ENCODE results near the gene CYP2C9.

Gene CYP2C9

DNA sequence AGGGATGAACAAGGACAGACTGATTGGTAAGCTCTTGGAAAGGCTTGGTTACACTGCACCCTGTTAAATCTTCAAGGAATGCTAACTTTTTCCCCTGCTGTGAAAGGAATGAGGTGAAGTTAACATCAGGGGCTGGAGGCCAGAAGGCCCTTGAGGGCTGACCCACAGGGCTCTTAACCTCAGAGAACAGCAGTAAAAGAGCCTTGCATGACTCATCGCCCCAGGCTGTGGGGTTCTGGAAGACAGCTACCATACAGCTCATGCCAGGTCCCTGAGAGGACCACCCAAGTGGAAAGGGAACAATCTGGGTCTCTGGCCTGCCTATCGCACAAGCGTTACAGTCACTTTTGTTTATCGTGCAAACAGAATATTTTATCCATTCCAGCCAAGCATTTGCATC lies 54.4 kb downstream of the CYP2C9 start:
- no peaks in the 10 kb centered on the region for H3K36me3 ChIP-seq (ENCODE audit: control insufficient read depth, low read length)
- no peaks in the 10 kb centered on the region for H3K27me3 ChIP-seq (ENCODE audit: control insufficient read depth, low read length)
- no peak overlapping the region for H3K27ac ChIP-seq (ENCODE audit: low read depth, low read length)
- H3K4me3 ChIP-seq (ENCODE audit: low read length) = no peak overlapping the region
- no peaks in the 10 kb centered on the region for H4K20me1 ChIP-seq (ENCODE audit: control insufficient read depth, insufficient read depth, low read depth, low read length)
- no peak for TF ChIP-seq CTCF (IDR thresholded peaks at IDR 0.05; ENCODE audit: low read depth, low read length, poor library complexity, severe bottlenecking)
- no peak for TF ChIP-seq EZH2phosphoT487 (IDR thresholded peaks at IDR 0.05; ENCODE audit: borderline replicate concordance, low read length)
- H3K4me1 ChIP-seq (ENCODE audit: control insufficient read depth, low read length) = no peaks in the 10 kb centered on the region
- H3F3A ChIP-seq (ENCODE audit: control insufficient read depth, insufficient read depth) = no peaks in the 10 kb centered on the region
- H3K9me2 ChIP-seq (replicated peaks; ENCODE audit: control insufficient read depth, low read length) = no peaks in the 10 kb centered on the region
- H3K4me2 ChIP-seq (ENCODE audit: low read length) = no peak overlapping the region
- H3K9me3 ChIP-seq (ENCODE audit: control insufficient read depth, insufficient read depth, low read length) = peaks cover 10% of the 10 kb centered on the region
- no peaks in the 10 kb centered on the region for H3K79me2 ChIP-seq (ENCODE audit: control insufficient read depth, low read length)

DNA sequence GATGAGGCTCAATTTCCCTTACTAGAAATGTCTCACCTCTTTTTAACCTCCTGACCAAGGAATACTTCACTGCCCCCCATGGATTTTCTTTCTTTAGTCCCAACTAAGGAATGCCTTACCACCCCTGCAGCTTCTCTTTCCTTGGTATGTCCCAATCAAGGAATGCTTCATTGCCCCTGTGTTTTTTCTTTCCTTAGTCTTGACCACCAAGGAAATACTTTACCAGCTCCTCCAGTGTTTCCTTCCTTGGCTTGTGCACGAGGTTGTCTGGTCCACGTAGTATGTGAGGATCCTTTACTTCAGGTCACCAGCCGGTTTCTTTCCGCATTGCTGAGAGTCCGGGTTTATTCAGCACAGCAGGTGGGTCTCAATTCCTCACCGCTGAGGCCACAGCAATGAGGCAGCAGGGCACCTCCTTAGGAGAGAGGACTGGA lies 59.3 kb downstream of the CYP2C9 start:
- Histone ChIP-seq H4K20me1 (ENCODE audit: control insufficient read depth, insufficient read depth, low read depth, low read length) (no peaks in the 10 kb centered on the region), H3K27ac (ENCODE audit: low read depth, low read length) (no peak overlapping the region), H3K4me2 (ENCODE audit: low read length) (no peak overlapping the region), H3F3A (ENCODE audit: control insufficient read depth, insufficient read depth) (no peaks in the 10 kb centered on the region), H3K27me3 (ENCODE audit: control insufficient read depth, low read length) (no peaks in the 10 kb centered on the region), H3K9me2 (replicated peaks; ENCODE audit: control insufficient read depth, low read length) (no peaks in the 10 kb centered on the region), H3K4me1 (ENCODE audit: control insufficient read depth, low read length) (no peaks in the 10 kb centered on the region), H3K79me2 (ENCODE audit: control insufficient read depth, low read length) (no peaks in the 10 kb centered on the region), H3K9me3 (ENCODE audit: control insufficient read depth, insufficient read depth, low read length) (no peaks in the 10 kb centered on the region; the same call in 1 of the 2 replicates), H3K36me3 (ENCODE audit: control insufficient read depth, low read length) (no peaks in the 10 kb centered on the region), H3K4me3 (ENCODE audit: low read length) (no peak overlapping the region)
- TF ChIP-seq EZH2phosphoT487 (IDR thresholded peaks at IDR 0.05; ENCODE audit: borderline replicate concordance, low read length) (no peak), CTCF (IDR thresholded peaks at IDR 0.05; ENCODE audit: low read depth, low read length, poor library complexity, severe bottlenecking) (no peak)

GRCh38 chr10:95026461-95026860 lies 88.0 kb downstream of the CYP2C9 start:
- no peaks in the 10 kb centered on the region for H3K9me2 ChIP-seq (replicated peaks; ENCODE audit: control insufficient read depth, low read length)
- no peaks in the 10 kb centered on the region for H4K20me1 ChIP-seq (ENCODE audit: control insufficient read depth, insufficient read depth, low read depth, low read length)
- H3F3A ChIP-seq (ENCODE audit: control insufficient read depth, insufficient read depth) = no peaks in the 10 kb centered on the region
- no peaks in the 10 kb centered on the region for H3K79me2 ChIP-seq (ENCODE audit: control insufficient read depth, low read length)
- no peak overlapping the region for H3K4me3 ChIP-seq (ENCODE audit: low read length)
- no peak for TF ChIP-seq EZH2phosphoT487 (IDR thresholded peaks at IDR 0.05; ENCODE audit: borderline replicate concordance, low read length)
- no peak for TF ChIP-seq CTCF (IDR thresholded peaks at IDR 0.05; ENCODE audit: low read depth, low read length, poor library complexity, severe bottlenecking)
- no peaks in the 10 kb centered on the region for H3K36me3 ChIP-seq (ENCODE audit: control insufficient read depth, low read length)
- H3K27me3 ChIP-seq (ENCODE audit: control insufficient read depth, low read length) = no peaks in the 10 kb centered on the region
- no peaks in the 10 kb centered on the region for H3K4me1 ChIP-seq (ENCODE audit: control insufficient read depth, low read length)
- no peaks in the 10 kb centered on the region for H3K9me3 ChIP-seq (ENCODE audit: control insufficient read depth, insufficient read depth, low read length)
- no peak overlapping the region for H3K27ac ChIP-seq (ENCODE audit: low read depth, low read length)
- H3K4me2 ChIP-seq (ENCODE audit: low read length) = no peak overlapping the region

DNA sequence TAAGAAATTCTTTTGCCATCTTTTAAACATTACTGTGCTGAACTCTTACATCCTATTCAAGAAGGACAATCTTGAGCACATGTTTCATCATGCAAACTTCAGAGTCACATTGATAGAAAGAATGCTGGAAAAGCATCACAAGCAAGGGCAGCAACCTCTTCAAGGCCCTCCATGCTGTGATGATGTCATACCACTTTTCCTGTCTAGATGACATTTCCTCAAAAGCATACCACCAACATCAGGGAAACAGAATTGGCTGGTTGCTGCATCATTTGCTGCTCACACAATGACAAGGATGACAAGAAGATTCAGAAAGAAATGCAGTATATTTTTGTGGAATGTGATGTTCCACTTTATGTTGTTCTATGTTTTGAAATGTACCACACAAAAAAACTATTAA lies 93.2 kb downstream of the CYP2C9 start:
- Histone ChIP-seq H3K27me3 (ENCODE audit: control insufficient read depth, low read length) (no peaks in the 10 kb centered on the region), H3F3A (ENCODE audit: control insufficient read depth, insufficient read depth) (no peaks in the 10 kb centered on the region), H3K9me2 (replicated peaks; ENCODE audit: control insufficient read depth, low read length) (no peaks in the 10 kb centered on the region), H3K4me3 (ENCODE audit: low read length) (no peak overlapping the region), H3K9me3 (ENCODE audit: control insufficient read depth, insufficient read depth, low read length) (no peaks in the 10 kb centered on the region), H3K36me3 (ENCODE audit: control insufficient read depth, low read length) (no peaks in the 10 kb centered on the region), H3K27ac (ENCODE audit: low read depth, low read length) (no peak overlapping the region), H3K79me2 (ENCODE audit: control insufficient read depth, low read length) (no peaks in the 10 kb centered on the region), H3K4me1 (ENCODE audit: control insufficient read depth, low read length) (no peaks in the 10 kb centered on the region), H4K20me1 (ENCODE audit: control insufficient read depth, insufficient read depth, low read depth, low read length) (no peaks in the 10 kb centered on the region), H3K4me2 (ENCODE audit: low read length) (no peak overlapping the region)
- TF ChIP-seq EZH2phosphoT487 (IDR thresholded peaks at IDR 0.05; ENCODE audit: borderline replicate concordance, low read length) (no peak), CTCF (IDR thresholded peaks at IDR 0.05; ENCODE audit: low read depth, low read length, poor library complexity, severe bottlenecking) (no peak)

All from DOHH2 (cell line).